IPS-18c (cell line): ENCODE results near the gene FAM114A1.

Source experiments
- H3K4me3 ChIP-seq: 2 replicates; pipeline ENCODE4 v1.7.0; 2013; ENCODE audit warnings: low read depth, mild to moderate bottlenecking, low read length, moderate library complexity; ENCODE audit not compliant: insufficient read depth
- H3K9me3 ChIP-seq: one replicate; pipeline ENCODE4 v1.6.1; 2013; ENCODE audit warnings: mild to moderate bottlenecking, low read length, moderate library complexity; ENCODE audit not compliant: control insufficient read depth, insufficient read depth

FAM114A1 gene

DNA sequence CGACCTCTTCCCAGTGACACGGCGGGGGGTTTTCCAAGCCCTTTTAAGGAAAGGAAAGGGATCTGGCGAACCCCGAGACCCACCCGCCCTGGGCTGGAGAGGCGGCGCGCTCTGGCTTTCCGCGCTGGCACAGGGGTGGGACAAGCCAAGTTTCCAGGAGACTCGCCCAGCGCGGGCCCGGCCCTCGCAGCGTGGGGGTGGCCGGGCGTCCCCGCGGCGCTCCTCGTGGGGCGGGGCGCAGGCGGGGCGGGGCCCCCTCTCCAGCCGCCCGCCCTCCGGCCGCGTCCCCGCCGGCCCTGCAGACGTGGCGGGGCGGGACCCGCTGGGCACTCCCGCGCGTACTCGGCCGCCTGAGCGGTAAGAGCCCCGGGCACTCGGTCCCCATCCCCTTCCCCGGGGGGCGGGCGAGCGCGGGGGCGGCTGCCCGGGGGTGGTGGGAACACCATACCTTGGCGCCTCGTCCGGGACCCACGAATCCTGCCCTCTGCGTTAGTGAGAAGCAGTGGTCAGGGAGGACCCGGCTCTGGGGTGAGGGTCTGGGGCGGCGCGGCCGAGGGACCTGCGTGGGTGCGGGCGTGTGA is at the start of gene FAM114A1:
TSS of gene FAM114A1 (plus strand) at position 329 of the 581 bp plus-strand sequence. CDS start 10,273 bp downstream, outside the sequence.
- Histone ChIP-seq H3K4me3 (peak within 1 kb of the TSS; percentile 66), H3K9me3 (no peaks in the 10 kb centered on the region)

DNA sequence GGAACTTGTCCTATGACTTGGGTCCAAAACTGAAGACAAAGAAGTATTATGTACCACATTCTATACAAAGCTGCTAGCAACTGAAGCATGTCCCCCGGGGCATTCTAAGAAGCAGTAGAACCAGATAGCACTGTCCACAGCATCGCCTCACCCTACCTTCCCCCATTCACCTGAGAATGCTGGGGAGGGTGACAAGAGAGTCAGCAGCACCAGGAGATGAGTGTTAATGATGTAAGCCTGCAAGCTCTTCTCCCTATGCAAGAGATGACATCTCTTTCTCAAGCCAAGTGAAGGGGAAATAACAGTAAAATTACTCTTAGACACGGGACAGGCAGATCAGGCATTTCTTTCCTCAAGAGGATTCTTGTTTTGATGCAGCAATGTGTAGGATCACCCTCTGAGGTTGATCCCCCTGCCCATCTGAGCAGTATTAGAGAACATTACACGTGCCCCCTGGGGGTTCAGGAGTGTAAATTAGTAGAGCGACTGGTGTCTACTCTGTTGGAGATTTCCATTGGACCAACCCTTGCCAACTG is 49.1 kb upstream of the FAM114A1 start:
- no peak overlapping the region for H3K4me3 ChIP-seq
- H3K9me3 ChIP-seq: no peaks in the 10 kb centered on the region

DNA sequence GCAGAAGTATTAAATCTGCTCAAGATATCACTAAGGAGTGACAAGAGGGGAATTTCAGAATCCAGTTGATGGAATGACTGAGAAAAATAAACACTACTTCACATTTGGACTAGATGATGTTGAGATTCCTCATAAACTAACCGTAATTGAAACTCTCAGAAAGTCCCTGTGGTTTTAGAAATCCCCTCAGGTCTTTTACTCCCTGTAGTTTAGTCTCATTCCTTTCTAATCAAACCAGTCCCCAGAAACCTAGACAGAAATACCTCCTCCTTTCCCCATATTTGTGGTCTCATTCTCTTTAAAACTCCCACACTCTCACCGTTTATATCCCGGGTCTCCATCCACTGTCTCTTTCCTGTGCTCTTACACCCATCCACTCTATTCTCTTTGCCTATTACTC is 48.0 kb upstream of the FAM114A1 start:
- no peak overlapping the region for H3K4me3 ChIP-seq
- no peaks in the 10 kb centered on the region for H3K9me3 ChIP-seq

DNA sequence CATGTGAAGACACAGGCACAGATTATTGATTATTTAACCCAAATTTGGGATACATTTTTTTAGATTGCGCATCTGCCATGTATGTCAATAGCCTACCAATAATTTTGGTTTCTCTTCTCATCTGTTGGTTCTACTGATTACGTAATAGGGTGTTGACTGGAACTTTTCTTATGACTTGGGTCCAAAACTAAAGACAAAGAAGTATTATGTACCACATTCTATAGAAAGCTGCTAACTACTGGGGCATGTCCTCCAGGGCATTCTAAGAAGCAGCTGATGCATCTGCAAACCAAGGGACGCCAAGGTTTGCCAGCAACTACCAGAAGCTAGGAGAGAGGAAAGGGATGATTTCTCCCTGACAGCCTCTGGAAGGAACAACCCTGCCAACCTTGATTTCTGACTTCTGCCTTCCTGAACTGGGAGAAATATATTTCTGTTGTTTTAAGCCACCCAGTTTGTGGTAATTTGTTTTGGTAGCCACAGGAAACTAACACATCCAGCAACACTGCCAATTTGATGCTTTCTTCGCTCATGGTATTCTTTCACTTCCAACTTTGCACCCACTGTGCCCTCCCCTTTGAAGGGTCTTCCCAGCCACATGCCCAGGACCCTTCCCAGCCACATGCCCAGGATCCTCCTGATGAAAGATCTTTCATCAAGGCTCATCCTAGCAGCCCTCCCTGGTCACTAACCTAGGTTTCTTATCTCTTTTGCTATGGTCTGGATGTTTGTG is 47.1 kb upstream of the FAM114A1 start:
- Histone ChIP-seq H3K4me3 (no peak overlapping the region), H3K9me3 (no peaks in the 10 kb centered on the region)

DNA sequence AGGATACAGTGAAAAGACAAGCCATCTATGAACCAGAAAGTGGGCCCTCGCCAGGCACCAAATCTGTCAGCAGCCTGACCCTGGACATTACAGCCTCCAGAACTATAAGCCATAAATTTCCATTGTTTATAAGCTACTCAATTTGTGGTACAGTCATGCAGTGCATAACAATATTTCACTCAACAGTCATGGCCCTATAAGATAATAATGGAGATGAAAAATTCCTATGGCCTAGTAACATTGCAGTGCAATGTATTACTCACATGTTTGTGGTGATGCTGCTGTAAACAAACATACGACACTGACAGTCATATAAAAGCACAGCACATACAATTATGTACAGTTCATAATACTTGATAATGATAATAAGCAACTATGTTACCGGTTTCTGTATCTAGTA is 45.9 kb upstream of the FAM114A1 start:
- no peaks in the 10 kb centered on the region for H3K9me3 ChIP-seq
- H3K4me3 ChIP-seq: no peak overlapping the region

DNA sequence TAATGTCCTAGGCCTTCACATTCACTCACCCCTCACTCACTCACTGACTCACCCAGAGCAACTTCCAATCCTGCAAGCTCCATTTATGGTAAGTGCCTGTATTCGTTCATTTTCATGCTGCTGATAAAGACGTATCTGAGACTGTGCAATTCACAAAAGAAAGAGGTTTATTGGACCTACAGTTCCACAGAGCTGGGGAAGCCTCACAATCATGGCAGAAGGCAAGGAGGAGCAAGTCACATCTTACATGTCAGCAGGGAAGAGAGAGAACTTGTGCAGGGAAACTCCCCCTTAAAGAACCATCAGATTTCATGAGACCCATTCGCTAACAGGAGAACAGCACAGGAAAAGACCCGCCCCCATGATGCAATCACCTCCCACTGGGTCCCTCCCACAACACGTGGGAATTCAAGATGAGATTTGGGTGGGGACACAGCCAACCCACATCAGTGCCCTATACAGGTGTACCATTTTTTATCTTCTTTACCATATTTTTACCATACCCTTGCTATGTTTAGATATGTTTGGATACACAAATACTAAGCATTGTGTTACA is 44.8 kb upstream of the FAM114A1 start:
- Histone ChIP-seq H3K4me3 (no peak overlapping the region), H3K9me3 (no peaks in the 10 kb centered on the region)

DNA sequence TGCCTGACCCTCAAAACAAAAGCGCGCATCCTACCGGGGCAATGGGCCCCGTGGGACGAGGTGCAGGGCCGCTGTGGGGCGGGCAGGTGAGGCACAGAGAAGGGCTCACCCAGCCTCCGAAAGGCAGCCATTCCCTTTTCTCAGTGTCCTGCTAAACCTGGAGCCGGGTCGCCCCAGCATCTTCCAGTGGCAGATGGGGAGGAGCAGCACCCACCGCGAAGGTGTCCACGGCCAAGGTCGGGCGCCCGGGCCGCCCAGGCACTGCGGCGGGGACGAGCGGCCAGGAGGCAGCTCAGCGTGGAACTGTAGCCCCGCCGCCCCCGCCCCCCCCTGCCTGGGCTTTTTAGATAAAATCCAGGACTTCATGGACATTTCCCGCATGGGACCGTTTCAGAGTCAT is 43.8 kb upstream of the FAM114A1 start:
- Histone ChIP-seq H3K9me3 (no peaks in the 10 kb centered on the region), H3K4me3 (no peak overlapping the region)

DNA sequence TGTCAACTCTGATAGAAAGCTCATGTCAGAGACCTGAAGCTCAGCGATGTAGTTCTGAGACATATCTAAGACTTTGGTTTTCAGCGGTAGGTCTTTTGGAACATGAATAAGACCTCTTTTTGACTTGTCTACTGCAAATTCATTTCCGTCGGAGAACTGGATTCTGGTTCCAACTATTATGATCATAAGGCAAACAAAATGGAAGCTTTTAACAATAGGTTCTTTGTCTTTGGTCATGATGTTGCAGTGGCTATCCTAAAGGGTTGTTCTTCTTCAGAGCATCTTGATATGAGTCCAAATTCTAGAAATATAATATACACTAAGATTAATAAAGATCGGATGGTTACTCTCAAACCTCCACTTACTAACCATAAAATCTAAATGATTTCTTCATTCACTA is 38.4 kb upstream of the FAM114A1 start:
- Histone ChIP-seq H3K4me3 (no peak overlapping the region), H3K9me3 (no peaks in the 10 kb centered on the region)

DNA sequence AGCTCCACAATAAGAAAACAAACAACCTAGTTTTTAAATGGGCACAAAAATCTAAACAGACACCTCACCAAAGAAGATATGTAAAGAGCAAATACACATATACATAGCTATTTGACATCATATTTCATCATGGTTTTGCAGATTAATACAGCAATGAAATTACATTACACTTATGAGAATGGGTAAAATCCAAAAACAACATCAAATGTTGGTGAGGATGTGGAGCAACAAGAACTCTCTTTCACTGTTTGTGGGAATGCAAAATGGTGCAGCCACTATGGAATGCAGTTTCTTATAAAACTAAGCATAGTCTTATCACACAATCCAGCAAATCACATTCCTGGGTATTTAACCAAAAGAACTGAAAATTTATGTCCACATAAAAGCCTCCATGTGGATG is 36.0 kb upstream of the FAM114A1 start:
- no peak overlapping the region for H3K4me3 ChIP-seq
- no peaks in the 10 kb centered on the region for H3K9me3 ChIP-seq

DNA sequence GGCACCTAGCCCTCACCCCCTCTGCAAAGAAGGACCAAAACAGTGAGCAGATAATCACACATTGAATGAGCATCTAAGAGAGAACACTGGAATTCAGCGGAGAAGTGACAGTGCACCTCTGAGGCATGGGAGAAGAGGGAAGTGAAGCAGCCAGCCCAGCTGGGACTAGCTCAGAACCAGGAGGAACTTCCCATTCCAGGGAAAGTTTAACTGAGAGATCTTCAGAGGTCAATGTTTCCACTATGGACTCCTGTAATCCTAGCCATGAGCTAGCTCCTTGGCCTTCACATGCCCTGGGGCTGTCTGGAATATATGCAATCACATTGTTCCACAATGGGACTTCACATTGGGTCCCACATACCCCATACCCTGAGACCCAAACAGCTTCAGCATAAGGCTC is 35.4 kb upstream of the FAM114A1 start:
- Histone ChIP-seq H3K4me3 (no peak overlapping the region), H3K9me3 (no peaks in the 10 kb centered on the region)

DNA sequence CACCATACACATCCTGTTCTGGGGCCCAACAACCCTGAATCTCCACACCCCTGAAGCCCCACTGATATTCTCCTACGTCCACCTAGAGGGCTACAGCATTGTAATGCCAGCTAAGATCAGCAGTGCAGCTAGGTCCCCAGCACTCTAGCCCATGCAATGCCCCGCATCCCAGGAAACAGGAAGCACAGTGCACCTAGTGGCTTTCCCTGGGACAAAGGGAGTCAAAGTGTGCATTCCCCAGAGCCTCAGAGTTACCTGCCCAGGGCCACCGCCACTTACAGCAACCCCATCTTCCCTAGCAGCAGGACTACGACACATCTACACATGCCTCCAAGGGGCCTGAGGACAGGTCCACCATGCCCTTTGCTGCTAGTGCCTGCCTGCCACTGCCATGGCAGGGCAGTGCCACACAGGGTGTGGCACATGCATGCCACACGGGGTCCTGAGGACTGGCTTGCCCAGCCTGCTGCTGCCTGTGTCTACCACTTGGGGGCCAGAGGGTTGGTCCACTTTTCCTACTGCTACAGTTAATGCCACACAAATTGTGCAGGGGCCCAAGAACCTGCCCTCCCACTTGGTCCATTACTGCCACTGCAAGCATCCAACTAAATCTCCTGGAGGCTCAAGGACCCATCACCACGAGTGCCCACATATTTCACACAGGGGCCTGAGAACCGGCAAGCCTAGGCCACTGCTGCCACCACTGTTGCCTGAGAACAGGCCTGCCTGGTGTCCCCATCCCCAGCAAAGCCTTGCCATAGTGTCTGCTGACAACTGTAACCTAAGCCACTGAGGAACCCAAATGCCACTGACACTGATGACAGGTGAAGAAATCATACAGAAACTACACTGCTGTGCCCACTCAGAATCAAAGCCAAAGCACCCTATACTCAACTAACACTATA is 34.7 kb upstream of the FAM114A1 start:
- H3K4me3 ChIP-seq: no peak overlapping the region
- no peaks in the 10 kb centered on the region for H3K9me3 ChIP-seq

DNA sequence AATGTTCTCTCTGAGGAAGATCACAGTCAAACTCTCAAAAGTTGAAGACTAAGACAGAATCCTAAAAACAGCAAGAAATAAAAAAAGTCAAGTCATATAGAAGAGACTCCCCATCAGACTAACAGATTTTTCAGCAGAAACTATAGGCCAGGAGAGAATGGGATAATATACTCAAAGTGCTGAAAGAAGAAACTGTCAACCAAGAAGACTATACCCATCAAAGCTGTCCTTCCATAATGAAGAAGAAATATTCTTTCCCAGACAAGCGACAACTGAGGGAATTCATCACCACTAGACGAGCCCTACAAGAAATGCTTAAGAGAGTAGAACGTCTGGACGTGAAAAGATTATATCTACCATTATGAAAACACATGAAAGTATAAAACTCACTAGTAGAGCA is 33.0 kb upstream of the FAM114A1 start:
- Histone ChIP-seq H3K4me3 (no peak overlapping the region), H3K9me3 (no peaks in the 10 kb centered on the region)

DNA sequence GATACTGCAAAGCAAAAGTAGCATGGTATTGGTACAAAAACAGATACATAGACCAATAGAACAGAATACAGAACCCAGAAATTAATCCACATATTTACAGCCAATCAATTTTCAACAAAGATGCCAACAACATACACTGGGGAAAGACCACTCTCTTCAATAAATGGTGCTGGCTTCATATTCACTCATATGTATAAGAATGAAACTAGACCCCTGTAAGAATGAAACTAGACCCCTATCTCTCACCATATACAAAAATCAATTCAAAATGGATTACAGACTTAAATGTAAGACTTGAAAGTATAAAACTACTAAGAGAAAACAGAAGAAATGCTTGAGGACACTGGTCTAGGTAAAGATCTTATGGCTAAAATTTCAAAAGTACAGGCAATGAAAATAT is 30.3 kb upstream of the FAM114A1 start:
- H3K9me3 ChIP-seq: no peaks in the 10 kb centered on the region
- H3K4me3 ChIP-seq: no peak overlapping the region

DNA sequence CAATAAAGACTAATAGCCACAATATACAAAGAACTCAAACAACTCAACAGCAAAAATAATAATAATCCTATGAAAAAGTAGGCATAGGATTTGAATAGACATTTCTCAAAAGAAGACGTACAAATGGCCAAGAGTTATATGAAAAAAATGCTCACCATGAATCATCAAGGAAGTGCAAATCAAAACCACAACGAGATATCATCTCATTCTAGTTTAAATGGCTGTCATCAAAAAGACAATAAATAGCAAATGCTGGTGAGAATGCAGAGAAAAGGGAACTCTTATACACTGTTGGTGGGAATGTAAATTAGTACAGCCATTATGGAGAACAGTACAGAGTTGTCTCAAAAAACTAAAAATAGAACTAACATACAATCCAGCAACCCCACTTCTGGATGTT is 29.8 kb upstream of the FAM114A1 start:
- no peaks in the 10 kb centered on the region for H3K9me3 ChIP-seq
- no peak overlapping the region for H3K4me3 ChIP-seq

DNA sequence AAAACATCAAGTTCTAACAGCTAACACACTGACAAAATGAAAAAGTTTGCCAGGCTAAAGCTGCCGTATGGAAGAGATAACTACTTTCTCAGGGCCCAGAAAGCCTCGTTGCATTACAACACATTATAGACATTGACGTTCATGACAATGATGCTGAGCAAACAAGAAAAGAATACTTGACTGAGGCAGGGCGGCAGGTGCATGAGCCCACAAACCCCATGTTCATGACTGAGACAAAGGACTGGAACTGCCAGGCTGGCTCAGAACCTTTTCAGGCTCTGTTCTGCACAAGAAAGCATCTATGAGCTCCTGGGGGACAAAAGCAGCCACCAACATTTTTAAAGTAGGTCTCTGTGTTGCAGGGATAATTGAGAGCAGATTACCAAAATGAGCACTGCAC is 24.6 kb upstream of the FAM114A1 start:
- Histone ChIP-seq H3K9me3 (peaks cover 2% of the 10 kb centered on the region), H3K4me3 (no peak overlapping the region)

DNA sequence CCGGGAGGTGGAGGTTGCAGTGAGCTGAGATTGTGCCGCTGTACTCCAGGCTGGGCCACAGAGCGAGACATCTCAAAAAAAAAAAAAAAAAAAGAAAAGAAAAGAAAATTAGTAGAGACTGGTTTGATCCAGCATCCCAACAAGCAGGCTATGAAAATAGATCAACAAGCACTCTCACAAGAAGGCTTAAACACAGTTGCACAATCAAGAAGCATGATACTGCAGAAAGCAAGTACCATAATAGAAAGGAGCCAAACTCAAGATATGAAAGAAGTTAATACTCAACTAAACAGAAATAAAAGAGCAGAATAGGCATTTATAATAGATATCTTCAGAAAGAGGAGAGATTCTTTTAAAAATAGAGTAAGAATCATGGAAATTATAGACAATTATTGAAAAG is 21.6 kb upstream of the FAM114A1 start:
- peaks cover 2% of the 10 kb centered on the region for H3K9me3 ChIP-seq

DNA sequence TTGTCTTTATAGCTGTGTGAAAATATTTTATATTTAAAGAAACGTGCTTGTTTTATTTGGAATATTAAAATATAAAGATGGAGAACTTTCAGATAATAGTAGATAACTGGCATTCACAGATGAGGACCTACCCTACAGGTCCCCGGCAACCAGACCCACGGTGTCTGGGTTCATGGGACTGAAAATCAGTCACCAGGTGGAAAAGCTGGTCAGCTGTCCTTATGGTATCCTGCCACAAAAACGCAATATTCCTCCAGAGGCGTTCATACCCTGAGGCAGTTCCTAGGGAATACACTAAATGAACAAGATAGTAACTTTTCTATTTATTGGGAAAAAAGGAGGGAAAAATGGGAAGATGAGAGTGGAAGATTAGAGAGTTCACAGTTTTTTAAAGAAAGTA is 12.1 kb upstream of the FAM114A1 start:
- Histone ChIP-seq H3K9me3 (no peaks in the 10 kb centered on the region), H3K4me3 (no peak overlapping the region)

More for the DNA sequence above, 21.6 kb upstream of the FAM114A1 start:
- no peak overlapping the region for H3K4me3 ChIP-seq
